Measurements from ENCODE around the gene IL17RC.
"Not testable (repeated sequence)": the region's sequence is repeated elsewhere in the genome, so short reads cannot be mapped to it uniquely, and the experiment has no call there.

The IL17RC gene, protein sequence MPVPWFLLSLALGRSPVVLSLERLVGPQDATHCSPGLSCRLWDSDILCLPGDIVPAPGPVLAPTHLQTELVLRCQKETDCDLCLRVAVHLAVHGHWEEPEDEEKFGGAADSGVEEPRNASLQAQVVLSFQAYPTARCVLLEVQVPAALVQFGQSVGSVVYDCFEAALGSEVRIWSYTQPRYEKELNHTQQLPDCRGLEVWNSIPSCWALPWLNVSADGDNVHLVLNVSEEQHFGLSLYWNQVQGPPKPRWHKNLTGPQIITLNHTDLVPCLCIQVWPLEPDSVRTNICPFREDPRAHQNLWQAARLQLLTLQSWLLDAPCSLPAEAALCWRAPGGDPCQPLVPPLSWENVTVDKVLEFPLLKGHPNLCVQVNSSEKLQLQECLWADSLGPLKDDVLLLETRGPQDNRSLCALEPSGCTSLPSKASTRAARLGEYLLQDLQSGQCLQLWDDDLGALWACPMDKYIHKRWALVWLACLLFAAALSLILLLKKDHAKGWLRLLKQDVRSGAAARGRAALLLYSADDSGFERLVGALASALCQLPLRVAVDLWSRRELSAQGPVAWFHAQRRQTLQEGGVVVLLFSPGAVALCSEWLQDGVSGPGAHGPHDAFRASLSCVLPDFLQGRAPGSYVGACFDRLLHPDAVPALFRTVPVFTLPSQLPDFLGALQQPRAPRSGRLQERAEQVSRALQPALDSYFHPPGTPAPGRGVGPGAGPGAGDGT

DNA sequence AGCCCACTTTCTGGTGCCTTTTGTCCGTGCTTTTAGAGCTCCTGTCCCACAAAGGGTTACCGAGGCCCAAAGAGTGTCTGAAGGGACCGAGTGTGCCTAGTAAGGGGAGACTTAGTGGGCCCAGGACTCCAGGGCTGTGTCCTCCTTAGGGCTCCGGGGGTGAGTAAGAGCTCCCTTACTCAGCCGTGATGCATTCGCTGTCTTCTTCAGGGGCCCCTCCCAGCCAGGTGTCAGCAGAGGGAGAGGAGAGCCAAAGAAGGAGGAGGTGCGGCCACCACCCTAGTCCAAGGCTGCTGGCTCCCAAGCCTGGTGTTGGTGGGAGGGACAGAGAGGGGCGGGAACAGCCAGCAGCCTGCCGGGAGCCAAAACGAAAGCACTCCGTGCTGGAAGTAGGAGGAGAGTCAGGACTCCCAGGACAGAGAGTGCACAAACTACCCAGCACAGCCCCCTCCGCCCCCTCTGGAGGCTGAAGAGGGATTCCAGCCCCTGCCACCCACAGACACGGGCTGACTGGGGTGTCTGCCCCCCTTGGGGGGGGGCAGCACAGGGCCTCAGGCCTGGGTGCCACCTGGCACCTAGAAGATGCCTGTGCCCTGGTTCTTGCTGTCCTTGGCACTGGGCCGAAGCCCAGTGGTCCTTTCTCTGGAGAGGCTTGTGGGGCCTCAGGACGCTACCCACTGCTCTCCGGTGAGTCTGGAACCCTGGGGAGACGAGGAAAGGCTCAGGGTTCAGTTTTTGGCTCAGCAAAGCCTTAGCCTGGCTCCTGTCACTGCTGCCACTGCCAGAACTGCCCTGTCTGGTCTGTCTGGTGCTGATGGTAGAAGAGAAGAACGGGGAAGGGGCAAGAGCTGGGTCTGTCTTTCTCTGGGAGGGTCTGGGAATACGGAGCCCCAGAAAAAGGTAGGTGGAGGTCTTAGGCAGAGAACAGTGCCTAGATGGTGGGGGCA lies at the start of gene IL17RC:
Gene IL17RC (plus strand): TSS at position 365 of the 947 bp plus-strand sequence. CDS start 218 bp downstream, at position 583.
- DNase-seq = peak; percentile 76

DNA sequence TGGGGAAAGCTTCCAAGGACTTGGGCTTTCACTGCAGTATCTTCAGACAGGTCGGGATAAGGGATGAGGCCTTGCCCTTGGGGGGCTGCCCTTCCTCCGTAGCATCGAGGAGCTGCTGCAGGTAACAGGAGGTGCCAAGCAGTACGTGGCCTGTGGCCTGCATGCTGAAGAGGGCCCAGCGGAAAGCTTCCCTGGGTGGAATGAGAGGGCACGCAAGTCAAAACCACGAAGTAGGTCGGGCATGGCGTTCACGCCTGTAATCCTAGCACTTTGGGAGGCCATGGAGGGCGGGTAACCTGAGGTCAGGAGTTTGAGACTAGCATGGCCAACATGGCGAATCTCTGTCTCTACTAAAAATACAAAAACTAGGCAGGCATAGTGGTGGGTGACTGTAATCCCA lies 49.8 kb upstream of the IL17RC start:
- DNase-seq = no peak

DNA sequence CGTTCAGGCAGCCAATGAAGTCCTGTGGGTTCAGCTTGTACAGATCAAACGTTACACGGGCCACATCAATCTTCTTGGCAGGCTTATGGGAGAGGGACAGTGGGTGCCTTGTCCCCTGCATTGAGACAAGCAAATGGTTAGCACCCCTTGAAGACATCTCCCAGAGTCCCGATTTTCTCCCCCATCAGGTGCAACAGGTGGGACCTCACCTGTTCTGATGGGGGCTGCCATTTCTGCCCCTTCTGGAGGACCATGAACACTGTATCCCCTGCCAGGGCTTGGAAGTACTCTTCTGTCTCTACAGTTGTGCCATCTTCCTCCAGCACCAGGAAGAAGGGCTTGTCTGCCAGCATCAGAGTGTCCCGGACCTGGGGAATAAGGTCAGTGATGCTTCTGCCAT lies 46.9 kb upstream of the IL17RC start:
- DNase-seq = no peak

DNA sequence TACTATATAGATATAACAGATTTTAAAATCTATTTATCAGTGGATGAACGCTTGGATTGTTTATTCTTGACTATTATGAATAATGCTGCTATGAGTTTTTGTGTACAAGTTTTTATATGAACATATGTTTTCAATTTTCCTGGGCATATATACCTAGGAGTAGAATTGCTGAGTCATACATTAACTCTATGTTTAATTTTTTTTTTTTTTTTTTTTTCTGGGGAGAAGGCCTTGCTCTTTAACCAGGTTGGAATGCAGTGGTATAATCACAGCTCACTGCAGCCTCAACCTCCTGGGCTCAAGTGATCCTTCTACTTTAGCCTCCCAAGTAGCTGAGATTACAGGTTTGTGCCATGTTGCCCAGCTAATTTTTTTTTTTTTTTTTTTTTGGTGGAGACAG lies 45.9 kb upstream of the IL17RC start:
- no peak for DNase-seq

DNA sequence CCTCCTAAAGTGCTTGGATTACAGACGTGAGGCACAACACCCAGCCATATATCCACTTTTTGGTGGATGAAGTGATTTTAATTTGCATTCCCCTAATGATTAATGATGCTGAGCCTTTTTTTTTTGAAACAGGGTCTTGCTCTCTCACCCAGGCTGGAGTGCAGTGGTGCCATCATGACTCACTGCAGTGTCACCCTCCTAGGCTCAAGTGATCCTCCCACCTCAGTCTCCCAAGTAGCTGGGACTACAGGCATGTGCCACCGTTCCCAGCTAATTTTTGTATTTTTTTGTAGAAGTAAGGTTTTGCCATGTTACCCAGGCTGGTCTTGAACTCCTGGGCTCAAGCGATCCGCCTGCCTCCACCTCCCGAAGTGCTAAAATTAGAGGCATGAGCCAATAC lies 44.8 kb upstream of the IL17RC start:
- DNase-seq = not testable (repeated sequence)

DNA sequence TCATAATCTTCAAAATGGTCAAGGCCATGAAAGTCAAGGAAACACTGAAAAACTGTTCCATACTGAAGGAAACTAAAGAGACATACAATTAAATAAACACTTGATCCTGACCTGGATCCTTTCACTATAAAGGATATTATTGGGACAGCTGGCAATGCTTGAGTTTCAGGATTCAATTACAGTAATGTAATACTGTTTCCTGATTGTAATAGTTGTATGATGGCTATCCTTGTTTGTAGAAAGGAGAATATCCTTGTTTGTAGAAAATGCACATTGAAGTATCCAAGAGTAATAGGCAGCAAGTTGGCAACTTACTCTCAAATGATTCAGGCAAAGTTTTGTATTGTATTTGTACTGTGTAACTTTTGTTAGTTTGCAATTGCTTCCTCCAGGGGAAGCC lies 41.5 kb upstream of the IL17RC start:
- no peak for DNase-seq

DNA sequence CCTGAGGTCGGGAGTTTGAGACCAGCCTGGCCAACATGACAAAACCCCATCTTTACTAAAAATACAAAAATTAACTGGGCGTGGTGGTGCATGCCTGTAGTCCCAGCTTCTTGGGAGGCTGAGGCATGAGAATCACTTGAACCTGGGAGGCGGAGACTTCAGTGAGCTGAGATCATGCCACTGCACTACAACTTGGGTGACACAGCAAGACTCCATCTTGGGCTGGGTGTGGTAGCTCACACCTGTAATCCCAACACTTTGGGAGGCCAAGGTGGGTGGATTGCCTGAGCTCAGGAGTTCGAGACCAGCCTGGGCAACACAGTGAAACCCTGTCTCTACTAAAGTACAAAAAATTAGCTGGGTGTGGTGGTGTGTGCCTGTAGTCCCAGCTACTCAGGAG lies 40.6 kb upstream of the IL17RC start:
- not testable (repeated sequence) for DNase-seq

DNA sequence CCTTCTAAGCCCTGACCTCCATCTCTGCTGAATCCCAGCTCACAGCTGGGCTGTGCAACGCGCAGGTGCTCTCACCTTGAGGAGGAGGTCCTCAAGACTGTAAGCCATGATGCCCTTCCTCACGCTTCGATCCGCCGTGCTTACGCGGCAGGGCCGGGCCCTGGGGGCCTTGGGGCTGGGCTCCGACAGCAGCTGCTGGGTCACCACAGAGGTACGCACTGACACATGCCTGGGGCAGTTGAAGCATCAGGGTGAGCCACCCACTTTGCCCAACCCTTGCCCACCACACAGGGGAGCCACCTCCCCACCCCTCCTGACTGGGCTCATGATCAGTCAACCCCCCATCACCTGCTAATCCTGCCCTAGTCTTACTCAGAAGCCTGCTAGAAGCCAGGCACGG lies 39.9 kb upstream of the IL17RC start:
- no peak for DNase-seq

DNA sequence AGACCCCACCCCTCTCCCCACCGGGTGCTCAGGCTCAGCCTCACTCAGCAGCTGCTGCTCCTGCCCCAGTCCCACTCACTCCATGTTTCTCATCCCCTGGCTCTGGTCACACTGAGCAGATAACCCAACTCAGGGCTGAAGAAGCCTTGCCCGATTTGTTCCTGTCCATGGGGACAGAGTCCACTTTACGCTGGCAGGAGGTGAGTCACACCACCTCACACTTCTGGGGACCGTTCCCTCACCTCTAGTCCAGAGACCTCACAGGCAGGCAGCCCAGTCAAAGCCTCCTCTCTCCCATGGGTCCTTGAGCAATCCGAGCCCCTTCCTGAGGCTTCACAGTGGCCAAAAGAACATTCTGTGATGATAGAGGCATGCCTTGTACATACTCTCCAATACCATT lies 38.2 kb upstream of the IL17RC start:
- DNase-seq = no peak

DNA sequence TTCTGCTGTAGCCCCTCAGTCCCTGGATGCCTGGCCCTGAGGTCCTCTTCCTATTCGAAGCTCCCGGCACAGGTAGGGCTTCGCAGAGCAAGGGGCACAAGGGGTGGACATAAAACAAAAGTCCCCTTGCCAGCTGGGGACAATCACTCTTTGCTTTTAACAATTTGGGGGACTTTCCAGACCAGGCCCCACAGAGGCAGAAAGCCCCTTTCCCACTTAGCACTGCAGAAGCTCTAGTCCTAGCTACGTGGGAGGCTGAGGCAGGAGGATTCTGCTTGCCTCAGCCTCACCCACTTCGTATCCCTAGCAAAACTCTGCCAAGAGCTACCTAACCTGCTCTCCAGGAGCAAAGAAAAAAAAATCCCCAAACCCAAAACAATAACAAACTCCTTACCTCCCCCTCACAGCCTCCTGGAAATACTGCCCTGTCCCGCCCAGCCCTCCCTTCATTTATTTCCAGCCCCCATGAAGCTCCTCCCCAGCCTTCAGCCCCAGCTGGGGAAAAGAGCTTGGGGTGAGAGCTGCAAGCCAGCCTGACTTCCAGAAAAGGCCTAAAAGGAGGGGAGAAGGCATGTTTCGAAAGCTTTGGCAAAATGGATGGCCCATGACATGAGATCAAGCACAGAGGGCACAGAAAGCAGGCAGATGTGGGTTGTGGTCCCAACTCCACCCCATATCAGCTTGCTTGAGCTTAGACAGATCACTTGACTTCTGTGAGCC lies 36.9 kb upstream of the IL17RC start, which contains the start of gene CIDEC:
Gene CIDEC (minus strand): TSS at position 424 of the 720 bp plus-strand sequence. CDS start 1,767 bp downstream, outside the sequence.
- no peak for DNase-seq

DNA sequence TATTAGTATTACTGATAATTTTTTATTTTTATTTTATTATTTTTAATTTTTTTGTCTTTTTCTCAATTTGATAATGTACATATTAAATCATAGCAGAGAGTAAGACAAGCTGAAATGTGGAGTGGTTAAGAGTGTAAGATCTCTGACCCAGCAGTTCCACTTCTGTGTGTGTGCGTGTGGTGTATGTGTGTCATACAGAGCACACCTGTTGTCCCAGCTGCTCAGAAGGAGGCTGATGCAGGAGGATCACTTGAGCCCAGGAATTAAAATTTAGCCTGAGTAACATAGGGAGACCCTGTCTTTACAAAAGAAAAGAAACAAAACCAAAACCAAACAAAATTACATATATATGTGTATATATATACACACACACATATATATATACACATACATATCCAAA lies 35.5 kb upstream of the IL17RC start:
- no peak for DNase-seq

DNA sequence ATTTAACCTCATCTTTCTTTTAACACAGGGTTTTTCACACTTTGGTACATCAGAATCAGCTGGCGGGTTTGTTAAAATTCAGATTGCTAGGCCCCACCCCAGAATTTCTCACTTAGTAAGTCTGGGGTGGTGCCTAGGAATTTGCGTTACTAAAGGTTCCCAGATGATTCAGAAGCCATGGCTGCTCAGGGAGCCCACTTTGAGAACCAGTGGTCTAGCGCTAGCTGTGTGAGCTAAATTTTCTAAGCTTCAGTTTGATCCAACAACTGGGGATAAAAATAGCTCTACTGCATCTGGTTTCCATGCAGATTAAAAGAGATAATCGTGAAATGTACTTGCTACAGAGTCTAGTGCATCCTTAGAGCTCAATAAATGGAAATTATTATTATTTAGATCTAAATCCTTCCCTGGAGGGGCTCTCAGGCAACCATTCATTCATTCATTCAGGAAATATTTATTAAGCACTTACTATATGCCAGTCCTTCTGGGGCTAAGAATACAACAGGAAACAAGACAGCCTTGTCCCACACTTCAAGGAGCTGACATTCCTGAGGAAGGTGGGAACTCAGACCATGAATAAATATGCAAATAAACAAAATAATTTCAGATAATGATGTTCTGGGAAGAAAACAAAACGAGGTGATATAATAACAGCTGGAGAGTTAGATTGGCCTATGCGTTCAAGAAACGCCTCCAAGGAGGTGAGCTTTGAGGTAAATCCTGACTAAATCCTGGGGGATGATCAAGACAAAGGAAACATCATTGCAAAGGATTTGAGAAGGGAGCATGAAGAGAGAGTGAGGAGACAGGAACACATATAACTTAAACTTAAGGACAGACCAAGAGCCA lies 33.0 kb upstream of the IL17RC start:
- no peak for DNase-seq

DNA sequence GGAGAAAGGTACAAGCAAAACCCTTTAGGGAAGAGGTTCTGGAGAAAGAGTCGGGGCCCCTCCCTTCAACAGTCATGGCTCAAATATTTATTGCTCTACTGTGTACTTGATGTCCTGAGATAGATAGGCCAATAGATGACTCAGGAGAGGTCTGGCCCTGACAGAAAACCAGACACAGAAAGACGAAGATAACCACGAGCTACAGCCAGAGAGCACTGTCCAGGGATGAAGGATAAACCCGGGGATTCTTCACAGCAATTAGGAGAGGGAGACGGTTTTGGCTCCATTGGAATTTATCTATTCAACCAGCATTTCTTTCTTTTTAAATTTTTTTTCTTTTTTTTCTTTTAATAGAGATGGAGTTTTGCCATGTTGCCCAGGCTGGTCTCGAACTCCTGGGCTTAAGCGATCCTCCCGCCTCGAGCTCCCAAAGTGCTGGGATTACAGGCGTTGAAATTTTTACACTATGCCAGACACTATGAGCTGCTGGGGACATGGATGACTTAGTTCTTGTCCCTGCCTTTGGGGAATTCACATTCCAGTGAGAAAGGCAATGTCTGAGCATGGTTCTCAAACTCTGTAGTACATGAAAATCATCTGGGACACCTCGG lies 32.2 kb upstream of the IL17RC start:
- DNase-seq = peak; percentile 44

DNA sequence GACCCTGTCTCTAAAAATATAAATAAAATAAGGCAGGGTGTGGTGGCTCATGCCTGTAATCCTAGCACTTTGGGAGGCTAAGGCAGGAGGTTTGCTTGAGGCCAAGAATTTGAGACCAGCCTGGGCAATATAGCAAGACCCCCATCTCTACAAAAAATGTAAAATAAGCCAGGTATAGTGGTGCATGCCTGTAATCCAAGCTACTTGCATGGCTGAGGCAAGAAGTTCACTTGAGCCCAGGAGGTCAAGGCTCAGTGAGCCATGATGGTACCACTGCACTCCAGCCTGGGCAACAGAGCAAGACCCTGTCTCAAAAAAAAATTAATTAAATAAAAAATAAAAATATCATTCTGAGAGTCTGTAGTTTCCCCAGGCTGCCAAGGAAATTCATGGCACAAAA lies 30.6 kb upstream of the IL17RC start:
- DNase-seq = no peak

DNA sequence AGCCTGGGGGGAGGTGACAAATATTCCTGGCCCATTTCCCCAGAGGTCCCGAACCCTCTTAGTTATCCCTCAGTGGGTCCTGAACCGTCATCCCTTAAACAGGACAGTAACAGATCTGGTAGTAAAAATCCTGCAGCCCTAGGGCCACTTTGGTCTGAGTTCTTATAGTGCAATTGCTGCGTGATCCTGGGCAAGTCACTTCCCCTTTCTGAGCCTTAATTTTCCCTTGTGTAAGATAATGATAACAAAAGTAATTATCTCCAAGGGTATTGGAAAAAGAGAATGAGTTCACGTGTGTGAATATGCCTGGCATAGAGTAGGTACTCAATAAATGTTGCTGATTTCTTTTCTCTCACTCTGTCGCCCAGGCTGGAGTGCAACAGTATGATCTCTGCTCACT lies 29.4 kb upstream of the IL17RC start:
- DNase-seq = no peak

DNA sequence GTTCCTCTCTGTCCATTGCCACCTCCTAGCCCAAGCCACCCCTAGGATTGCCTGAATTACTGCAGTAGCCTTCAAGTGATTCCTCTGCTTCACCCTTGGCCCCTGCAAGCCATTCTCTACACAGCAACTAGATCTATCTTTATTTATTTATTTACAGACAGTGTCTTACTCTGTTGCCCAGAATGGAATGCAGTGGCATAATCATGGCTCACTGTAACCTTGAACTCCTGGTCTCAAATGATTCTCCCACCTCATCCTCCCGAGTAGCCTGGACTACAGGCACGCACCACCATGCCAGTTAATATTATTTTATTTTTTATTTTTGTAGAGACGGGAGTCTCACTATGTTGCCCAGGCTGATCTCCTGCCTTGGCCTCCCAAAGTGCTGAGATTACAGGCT lies 28.4 kb upstream of the IL17RC start:
- DNase-seq = no peak

DNA sequence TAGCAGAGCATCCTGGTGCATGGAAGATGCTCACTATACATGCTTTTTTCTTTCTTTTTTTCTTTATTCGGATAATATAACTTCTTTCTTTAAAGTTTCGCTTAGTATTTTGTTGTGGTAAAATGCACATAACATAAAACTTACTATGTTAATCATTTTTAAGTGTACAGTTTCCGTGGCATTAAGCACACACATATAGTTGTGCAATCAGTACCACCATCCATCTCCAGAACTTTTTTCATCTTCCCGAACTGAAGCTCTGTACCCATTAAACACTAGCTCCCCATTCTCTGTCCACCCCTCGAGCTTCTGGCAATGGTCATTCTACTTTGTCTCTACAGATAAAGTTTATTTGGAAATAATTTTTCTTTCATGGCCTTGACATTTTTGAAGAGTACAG lies 27.5 kb upstream of the IL17RC start:
- DNase-seq = no peak

DNA sequence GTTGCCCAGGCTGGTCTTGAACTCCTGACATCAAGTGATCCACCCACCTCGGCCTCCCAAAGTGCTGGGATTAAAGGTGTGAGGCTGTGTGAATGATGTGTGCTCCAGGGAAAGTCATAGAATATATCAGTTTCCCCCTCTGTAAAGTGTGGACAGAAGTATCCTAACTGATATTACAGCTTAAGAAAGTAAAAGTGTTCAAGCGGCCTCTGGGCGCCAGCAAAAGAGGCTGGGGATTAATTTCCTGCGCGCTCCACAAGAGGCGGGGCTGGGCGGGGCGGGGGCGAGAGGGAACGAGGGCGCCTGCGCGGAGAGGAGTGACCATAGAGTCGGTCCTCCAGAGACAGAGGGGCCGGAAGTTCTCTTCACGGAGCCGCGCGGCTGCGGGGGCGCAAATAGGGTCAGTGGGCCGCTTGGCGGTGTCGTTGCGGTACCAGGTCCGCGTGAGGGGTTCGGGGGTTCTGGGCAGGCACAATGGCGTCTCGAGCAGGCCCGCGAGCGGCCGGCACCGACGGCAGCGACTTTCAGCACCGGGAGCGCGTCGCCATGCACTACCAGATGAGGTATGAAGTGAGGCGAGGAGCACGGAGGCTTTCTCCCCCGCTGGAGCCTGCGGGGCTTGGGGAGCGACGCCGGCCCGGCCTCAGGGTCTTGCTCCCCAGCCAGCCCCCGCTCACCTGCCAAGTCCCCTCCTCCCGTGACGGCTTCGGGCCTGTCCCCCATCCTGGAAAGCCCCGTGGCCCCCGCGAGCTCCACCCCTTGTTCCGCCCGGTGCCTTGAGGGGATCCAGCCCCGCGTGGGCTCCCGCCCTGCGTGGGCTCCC lies 26.4 kb upstream of the IL17RC start, which contains the start of gene JAGN1:
Gene JAGN1 (plus strand): TSS at position 362 of the 823 bp plus-strand sequence. CDS start 113 bp downstream, at position 475.
- peak; percentile 86 for DNase-seq

DNA sequence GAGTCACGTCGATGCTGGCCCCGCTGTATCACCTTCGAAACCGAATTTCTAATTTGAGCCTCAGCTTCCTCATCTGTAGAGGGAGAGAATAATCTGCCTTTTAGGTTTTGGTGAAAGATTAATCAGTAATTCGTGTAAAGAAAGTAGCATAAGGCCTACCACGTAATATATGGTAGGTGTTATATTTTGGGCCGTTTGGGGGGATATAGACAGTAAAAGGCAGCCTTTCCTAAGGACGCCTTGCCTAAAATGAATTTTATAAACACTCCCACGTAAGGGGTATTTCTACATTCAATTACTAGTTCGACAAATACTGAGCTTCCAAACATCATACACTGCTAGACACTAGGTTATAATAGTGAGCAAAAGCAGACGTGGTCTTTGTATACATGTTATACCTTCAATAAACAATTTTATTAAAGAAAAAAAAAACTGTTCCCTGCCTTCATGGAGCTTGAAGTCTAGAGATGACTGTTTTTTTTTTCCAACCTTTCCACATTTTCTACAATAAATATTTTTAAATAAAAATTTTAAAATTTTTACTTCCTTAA lies 25.8 kb upstream of the IL17RC start:
- no peak for DNase-seq

DNA sequence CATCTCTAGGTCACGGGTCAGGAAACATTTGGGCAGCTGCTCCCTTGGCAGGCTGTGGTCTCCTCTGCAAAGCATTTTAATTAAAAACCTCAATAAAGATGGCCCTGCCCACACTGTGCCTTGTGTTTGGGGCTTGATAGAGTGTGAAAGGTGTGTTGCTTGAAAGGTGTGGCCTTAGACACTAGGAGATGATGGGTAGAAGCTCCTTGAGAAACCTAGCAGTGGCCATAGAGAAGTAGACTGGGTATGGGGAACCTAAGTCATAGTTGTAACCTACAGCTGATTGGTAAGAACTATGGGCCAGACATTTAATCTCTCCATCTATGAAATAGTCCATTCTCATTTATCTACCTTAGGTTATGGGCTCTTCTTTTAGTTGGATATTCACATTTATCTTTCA lies 23.2 kb upstream of the IL17RC start:
- no peak for DNase-seq
